GM18505 (cell line): ENCODE data around the gene COX18.

Experiments used
- ATAC-seq: cut with Tn5 transposase; IDR thresholded peaks from one replicate; pipeline ENCODE4 v1.9.1; 2021; ENCODE audit not compliant: unreplicated experiment
- POLR2A ChIP-seq: IDR thresholded peaks from 4 replicates; pipeline ENCODE4 v1.6.1; 2011; ENCODE audit warnings: borderline replicate concordance; ENCODE audit not compliant: insufficient read depth, insufficient read length; ENCODE audit errors: extremely low read depth

Gene COX18

GRCh38 chr4:73069338-73070073 is at the start of gene COX18:
COX18 (minus strand) TSS chr4:73069716; CDS start chr4:73069649, 67 bp downstream.
- peak; percentile 88 for ATAC-seq
- TF ChIP-seq POLR2A: peak; percentile 98

GRCh38 chr4:73109493-73109892 is 40.0 kb upstream of the COX18 start:
- no peak for ATAC-seq

GRCh38 chr4:73104695-73105094 is 35.2 kb upstream of the COX18 start:
- no peak for TF ChIP-seq POLR2A
- ATAC-seq: no peak

More at GRCh38 chr4:73109493-73109892, 40.0 kb upstream of the COX18 start:
- no peak for TF ChIP-seq POLR2A

GRCh38 chr4:73103799-73104503 is 34.4 kb upstream of the COX18 start:
- no peak for TF ChIP-seq POLR2A

GRCh38 chr4:73099143-73099542 is 29.6 kb upstream of the COX18 start:
- no peak for TF ChIP-seq POLR2A
- no peak for ATAC-seq

More at GRCh38 chr4:73103799-73104503, 34.4 kb upstream of the COX18 start:
- ATAC-seq: no peak

- TF ChIP-seq POLR2A: no peak
- no peak for ATAC-seq
These were observed 29.2 kb upstream of the COX18 start for GRCh38 chr4:73098713-73099112.

- ATAC-seq: no peak
- no peak for TF ChIP-seq POLR2A
These were observed 28.5 kb upstream of the COX18 start for GRCh38 chr4:73098016-73098415.

GRCh38 chr4:73092868-73093267 is 23.4 kb upstream of the COX18 start:
- no peak for TF ChIP-seq POLR2A

GRCh38 chr4:73090738-73091137 is 21.2 kb upstream of the COX18 start:
- TF ChIP-seq POLR2A: no peak
- no peak for ATAC-seq

More at GRCh38 chr4:73092868-73093267, 23.4 kb upstream of the COX18 start:
- no peak for ATAC-seq

- ATAC-seq: no peak
- TF ChIP-seq POLR2A: no peak
These were observed 18.4 kb upstream of the COX18 start for GRCh38 chr4:73087871-73088270.

GRCh38 chr4:73086095-73086868 is 16.8 kb upstream of the COX18 start:
- TF ChIP-seq POLR2A: no peak
- ATAC-seq: no peak

- no peak for TF ChIP-seq POLR2A
These were observed 11.3 kb upstream of the COX18 start for GRCh38 chr4:73080789-73081188.

GRCh38 chr4:73075832-73076231 is 6.3 kb upstream of the COX18 start:
- no peak for TF ChIP-seq POLR2A
- no peak for ATAC-seq

More at GRCh38 chr4:73080789-73081188, 11.3 kb upstream of the COX18 start:
- ATAC-seq: no peak
